ENCODE measurements around the gene PIGL. TPM values are rescaled to one million over a fixed set of nuclear protein-coding genes. Genes with fewer than 3 reads are reported as not detected.

Gene PIGL
- total RNA-seq, 1 experiment from 2014 or later = 30.7 TPM

- H3K27me3 ChIP-seq (ENCODE audit: control insufficient read depth, insufficient read depth, low read length) = no peaks in the 10 kb centered on the region
- peak; percentile 47 for DNase-seq
- peaks cover 6% of the 10 kb centered on the region for H3K36me3 ChIP-seq (replicated peaks; ENCODE audit: control insufficient read depth, insufficient read depth, low read length)
- no peak overlapping the region for H3K4me3 ChIP-seq (ENCODE audit: insufficient read depth, low read depth, low read length)
These were observed 112.0 kb downstream of the PIGL start for GRCh38 chr17:16328997-16329396.

GRCh38 chr17:16329519-16330271, 112.7 kb downstream of the PIGL start:
- no peak for DNase-seq
- H3K36me3 ChIP-seq (replicated peaks; ENCODE audit: control insufficient read depth, insufficient read depth, low read length) = peaks cover 6% of the 10 kb centered on the region

DNA sequence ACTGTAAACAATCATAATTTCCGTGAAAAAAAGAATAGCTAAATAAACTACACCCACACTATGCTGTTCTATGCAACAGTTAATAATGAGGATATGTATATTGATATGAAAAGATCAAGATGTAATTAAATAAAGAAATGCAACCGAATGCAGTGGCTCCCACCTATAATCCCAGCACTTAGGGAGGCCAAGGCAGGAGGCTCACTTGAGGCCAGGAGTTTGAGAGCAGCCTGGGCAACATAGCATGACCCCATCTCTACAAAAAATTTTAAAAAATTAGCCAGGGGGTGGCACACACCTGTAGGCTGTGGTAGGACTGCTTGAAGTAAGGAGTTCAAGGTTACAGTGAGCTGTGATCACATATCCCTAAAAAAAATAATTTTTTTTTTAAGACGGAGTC, 121.4 kb downstream of the PIGL start:
- no peaks in the 10 kb centered on the region for H3K27me3 ChIP-seq (ENCODE audit: control insufficient read depth, insufficient read depth, low read length)
- H3K4me3 ChIP-seq (ENCODE audit: insufficient read depth, low read depth, low read length) = no peak overlapping the region
- DNase-seq = no peak
- H3K36me3 ChIP-seq (replicated peaks; ENCODE audit: control insufficient read depth, insufficient read depth, low read length) = no peaks in the 10 kb centered on the region; the same call in 1 of the 2 replicates

More at GRCh38 chr17:16329519-16330271, 112.7 kb downstream of the PIGL start:
- Histone ChIP-seq H3K27me3 (ENCODE audit: control insufficient read depth, insufficient read depth, low read length) (no peaks in the 10 kb centered on the region), H3K4me3 (ENCODE audit: insufficient read depth, low read depth, low read length) (no peak overlapping the region)

DNA sequence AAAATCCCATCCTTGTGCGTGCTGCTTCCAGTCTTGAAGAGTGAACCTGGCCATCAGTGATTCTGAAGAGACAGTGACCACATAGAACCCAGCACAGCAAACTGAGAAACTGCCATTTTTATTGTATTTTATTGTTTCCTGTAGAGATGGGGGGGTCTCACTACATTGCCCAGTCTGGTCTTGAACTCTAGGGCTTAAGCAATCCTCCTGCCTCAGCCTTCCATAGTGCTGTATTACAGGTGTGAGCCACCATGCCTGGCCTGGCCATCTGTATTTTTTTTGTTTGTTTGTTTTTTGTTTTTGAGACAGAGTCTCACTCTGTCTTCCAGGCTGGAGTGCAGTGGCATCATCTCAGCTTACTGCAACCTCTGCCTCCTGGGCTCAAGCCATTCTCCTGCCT, 122.4 kb downstream of the PIGL start:
- DNase-seq = no peak
- no peaks in the 10 kb centered on the region for H3K27me3 ChIP-seq (ENCODE audit: control insufficient read depth, insufficient read depth, low read length)
- no peaks in the 10 kb centered on the region; the same call in 1 of the 2 replicates for H3K36me3 ChIP-seq (replicated peaks; ENCODE audit: control insufficient read depth, insufficient read depth, low read length)
- H3K4me3 ChIP-seq (ENCODE audit: insufficient read depth, low read depth, low read length) = no peak overlapping the region

GRCh38 chr17:16339959-16340358, 122.9 kb downstream of the PIGL start:
- H3K27me3 ChIP-seq (ENCODE audit: control insufficient read depth, insufficient read depth, low read length) = no peaks in the 10 kb centered on the region
- H3K36me3 ChIP-seq (replicated peaks; ENCODE audit: control insufficient read depth, insufficient read depth, low read length) = no peaks in the 10 kb centered on the region; the same call in 1 of the 2 replicates
- H3K4me3 ChIP-seq (ENCODE audit: insufficient read depth, low read depth, low read length) = no peak overlapping the region
- no peak for DNase-seq

- no peak for DNase-seq
- no peak overlapping the region for H3K4me3 ChIP-seq (ENCODE audit: insufficient read depth, low read depth, low read length)
- no peaks in the 10 kb centered on the region; the same call in 1 of the 2 replicates for H3K36me3 ChIP-seq (replicated peaks; ENCODE audit: control insufficient read depth, insufficient read depth, low read length)
- H3K27me3 ChIP-seq (ENCODE audit: control insufficient read depth, insufficient read depth, low read length) = no peaks in the 10 kb centered on the region
These were observed 126.0 kb downstream of the PIGL start for GRCh38 chr17:16342979-16343378.

GRCh38 chr17:16343569-16343968, 126.6 kb downstream of the PIGL start:
- H3K36me3 ChIP-seq (replicated peaks; ENCODE audit: control insufficient read depth, insufficient read depth, low read length) = peaks cover 2% of the 10 kb centered on the region
- no peak for DNase-seq
- H3K4me3 ChIP-seq (ENCODE audit: insufficient read depth, low read depth, low read length) = no peak overlapping the region
- no peaks in the 10 kb centered on the region for H3K27me3 ChIP-seq (ENCODE audit: control insufficient read depth, insufficient read depth, low read length)

- Histone ChIP-seq H3K4me3 (ENCODE audit: insufficient read depth, low read depth, low read length) (no peak overlapping the region), H3K36me3 (replicated peaks; ENCODE audit: control insufficient read depth, insufficient read depth, low read length) (peaks cover 7% of the 10 kb centered on the region), H3K27me3 (ENCODE audit: control insufficient read depth, insufficient read depth, low read length) (no peaks in the 10 kb centered on the region)
- no peak for DNase-seq
These were observed 128.6 kb downstream of the PIGL start for GRCh38 chr17:16345565-16345964.

- Histone ChIP-seq H3K36me3 (replicated peaks; ENCODE audit: control insufficient read depth, insufficient read depth, low read length) (peaks cover 7% of the 10 kb centered on the region), H3K4me3 (ENCODE audit: insufficient read depth, low read depth, low read length) (no peak overlapping the region), H3K27me3 (ENCODE audit: control insufficient read depth, insufficient read depth, low read length) (no peaks in the 10 kb centered on the region)
- no peak for DNase-seq
These were observed 129.8 kb downstream of the PIGL start for GRCh38 chr17:16346721-16347271.

GRCh38 chr17:16348586-16348985, 131.6 kb downstream of the PIGL start:
- no peak for DNase-seq
- Histone ChIP-seq H3K4me3 (ENCODE audit: insufficient read depth, low read depth, low read length) (no peak overlapping the region), H3K27me3 (ENCODE audit: control insufficient read depth, insufficient read depth, low read length) (no peaks in the 10 kb centered on the region), H3K36me3 (replicated peaks; ENCODE audit: control insufficient read depth, insufficient read depth, low read length) (peaks cover 7% of the 10 kb centered on the region)

GRCh38 chr17:16349431-16349830, 132.4 kb downstream of the PIGL start:
- Histone ChIP-seq H3K27me3 (ENCODE audit: control insufficient read depth, insufficient read depth, low read length) (no peaks in the 10 kb centered on the region), H3K36me3 (replicated peaks; ENCODE audit: control insufficient read depth, insufficient read depth, low read length) (peaks cover 7% of the 10 kb centered on the region), H3K4me3 (ENCODE audit: insufficient read depth, low read depth, low read length) (no peak overlapping the region)
- DNase-seq = no peak

DNA sequence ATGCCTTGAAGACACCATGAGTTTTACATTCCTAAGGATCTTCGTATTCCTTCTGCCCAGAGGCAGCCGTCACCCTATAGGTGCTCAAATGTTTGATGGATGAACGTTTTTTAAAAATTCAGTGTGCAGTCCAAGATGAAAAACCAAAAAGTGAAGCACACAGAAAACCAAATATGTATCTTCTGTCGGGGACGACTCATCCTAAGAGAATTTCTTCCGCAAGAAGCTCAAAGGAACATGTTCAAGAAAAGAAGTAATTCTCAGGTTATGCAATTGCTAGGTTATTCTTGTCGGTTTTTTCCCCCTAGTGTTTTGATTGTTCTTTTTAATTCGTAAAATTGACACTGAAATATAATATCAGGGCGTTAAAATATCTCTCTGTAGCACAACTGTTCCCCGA, 134.8 kb downstream of the PIGL start:
- no peaks in the 10 kb centered on the region for H3K27me3 ChIP-seq (ENCODE audit: control insufficient read depth, insufficient read depth, low read length)
- peak overlapping the region; percentile 78 for H3K4me3 ChIP-seq (ENCODE audit: insufficient read depth, low read depth, low read length)
- H3K36me3 ChIP-seq (replicated peaks; ENCODE audit: control insufficient read depth, insufficient read depth, low read length) = peaks cover 7% of the 10 kb centered on the region
- DNase-seq = no peak

DNA sequence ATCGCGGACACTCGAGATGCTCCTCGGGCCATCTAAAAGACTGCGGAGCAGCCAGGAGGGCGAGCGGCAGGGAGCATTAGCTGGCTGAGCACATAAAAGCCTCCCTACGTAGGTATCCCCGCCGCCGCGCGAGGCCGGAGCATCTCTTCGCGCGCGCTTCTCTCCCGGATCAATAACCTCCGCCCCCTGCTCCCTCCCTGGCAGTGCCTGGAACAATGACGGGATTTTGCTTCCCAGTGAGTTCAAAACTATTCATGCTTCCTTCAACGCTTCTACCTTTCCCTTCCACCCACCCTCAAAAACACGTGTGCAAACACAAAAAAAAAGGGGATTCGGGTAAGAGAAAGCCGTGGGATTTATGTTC, 135.3 kb downstream of the PIGL start:
- no peaks in the 10 kb centered on the region for H3K27me3 ChIP-seq (ENCODE audit: control insufficient read depth, insufficient read depth, low read length)
- DNase-seq = peak; percentile 86
- H3K36me3 ChIP-seq (replicated peaks; ENCODE audit: control insufficient read depth, insufficient read depth, low read length) = peaks cover 7% of the 10 kb centered on the region
- H3K4me3 ChIP-seq (ENCODE audit: insufficient read depth, low read depth, low read length) = peak overlapping the region; percentile 78

DNA sequence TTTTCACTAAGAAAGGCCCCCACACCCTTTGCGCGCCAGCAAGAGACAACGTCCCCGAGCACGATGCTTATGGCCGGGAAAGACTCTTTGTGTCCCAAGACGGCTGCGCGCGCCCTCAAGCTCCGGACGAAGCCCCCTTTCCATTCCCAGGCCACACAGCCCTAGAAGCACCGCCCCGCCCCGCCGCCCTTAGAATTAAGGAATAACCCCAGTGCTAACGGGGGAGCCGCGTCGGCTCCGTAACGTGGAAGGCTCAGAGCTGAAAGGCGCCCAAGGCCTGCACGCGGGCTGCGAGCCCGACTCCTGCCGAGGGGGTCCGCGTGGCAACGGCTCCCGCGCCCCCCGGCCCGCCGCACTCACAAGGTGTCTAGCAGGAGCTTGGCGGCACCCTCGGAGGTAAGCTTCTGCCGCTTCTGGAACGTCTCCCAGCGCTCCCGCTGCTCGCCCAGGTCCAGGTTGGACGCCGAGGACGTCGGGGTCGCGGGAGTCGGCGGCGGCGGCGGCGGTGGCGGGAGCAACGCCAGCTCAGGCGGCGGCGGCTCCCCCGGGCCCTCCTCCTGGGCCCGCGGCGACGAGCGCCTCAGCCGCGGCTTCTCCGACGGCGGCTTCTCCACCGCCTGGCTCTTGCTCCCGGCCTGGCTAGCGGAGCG, 135.8 kb downstream of the PIGL start:
- peak; percentile 84 for DNase-seq
- Histone ChIP-seq H3K4me3 (ENCODE audit: insufficient read depth, low read depth, low read length) (peak overlapping the region; percentile 78), H3K27me3 (ENCODE audit: control insufficient read depth, insufficient read depth, low read length) (no peaks in the 10 kb centered on the region), H3K36me3 (replicated peaks; ENCODE audit: control insufficient read depth, insufficient read depth, low read length) (peaks cover 7% of the 10 kb centered on the region)

Data from H7 (cell line).